NOMO-1 treated with dmso at 0.1 percent for 144 hours (cell line): ENCODE measurements around the gene MRPL45.

Source experiments
- DNase-seq: peaks from one replicate; lab custom pipeline; 2025; ENCODE audit not compliant: unreplicated experiment; lab: John Stamatoyannopoulos, UW

The MRPL45 gene

GRCh38 chr17:38344420-38344745 lies 47.4 kb downstream of the MRPL45 start:
- DNase-seq: no peak

- no peak for DNase-seq
These were observed 48.8 kb downstream of the MRPL45 start for GRCh38 chr17:38345743-38346142.

GRCh38 chr17:38349097-38349730 lies 52.2 kb downstream of the MRPL45 start:
- peak; percentile 61 for DNase-seq

- no peak for DNase-seq
These were observed 53.1 kb downstream of the MRPL45 start for GRCh38 chr17:38350035-38350434.

- peak; percentile 92 for DNase-seq
These were observed 54.6 kb downstream of the MRPL45 start, which contains the start of gene SOCS7 for GRCh38 chr17:38351412-38352222. Gene SOCS7 (plus strand): TSS chr17:38351844. CDS start chr17:38352053, 209 bp downstream.

GRCh38 chr17:38352245-38353085 lies 55.5 kb downstream of the MRPL45 start:
- DNase-seq: no peak

GRCh38 chr17:38353086-38353604 lies 56.2 kb downstream of the MRPL45 start:
- no peak for DNase-seq

- no peak for DNase-seq
These were observed 56.7 kb downstream of the MRPL45 start for GRCh38 chr17:38353668-38354067.

GRCh38 chr17:38354466-38354865 lies 57.5 kb downstream of the MRPL45 start:
- DNase-seq: no peak

- DNase-seq: no peak
These were observed 58.3 kb downstream of the MRPL45 start for GRCh38 chr17:38355251-38355650.

- no peak for DNase-seq
These were observed 60.6 kb downstream of the MRPL45 start for GRCh38 chr17:38357486-38358123.

- DNase-seq: no peak
These were observed 61.9 kb downstream of the MRPL45 start for GRCh38 chr17:38358586-38359513.

GRCh38 chr17:38361694-38362465 lies 64.9 kb downstream of the MRPL45 start:
- no peak for DNase-seq

- DNase-seq: no peak
These were observed 66.0 kb downstream of the MRPL45 start for GRCh38 chr17:38363016-38363415.

GRCh38 chr17:38364741-38365140 lies 67.8 kb downstream of the MRPL45 start:
- no peak for DNase-seq

GRCh38 chr17:38369124-38369886 lies 72.3 kb downstream of the MRPL45 start:
- no peak for DNase-seq
